Measurements from ENCODE around the gene OR4D11. TPM values are rescaled to one million over a fixed set of nuclear protein-coding genes. Genes with fewer than 3 reads are reported as not detected.
"Not testable (repeated sequence)": the region's sequence is repeated elsewhere in the genome, so short reads cannot be mapped to it uniquely, and the experiment has no call there.

Gene OR4D11
- total RNA-seq, 1 donor: not detected

DNA sequence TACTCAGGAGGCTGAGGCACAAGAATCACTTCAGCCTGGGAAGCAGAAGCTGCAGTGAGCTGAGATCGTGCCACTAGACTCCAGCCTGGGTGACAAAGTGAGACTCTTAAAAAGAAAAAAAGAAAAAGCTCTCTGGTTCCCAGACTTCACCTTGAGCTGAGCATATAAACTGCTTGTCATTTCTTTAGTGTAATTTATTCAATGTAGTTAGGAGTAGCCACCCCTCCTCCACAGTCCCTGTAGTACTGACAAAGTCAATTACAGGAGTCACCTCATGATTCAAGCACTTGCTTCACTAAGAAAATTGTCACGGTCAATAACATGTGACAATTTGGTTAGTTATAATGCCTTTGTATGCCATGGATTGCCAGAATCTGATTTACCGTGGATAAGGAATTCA, 23.0 kb upstream of the OR4D11 start:
- no peak for DNase-seq (ENCODE audit: low read depth)
- no peak overlapping the region for H3K4me3 ChIP-seq (ENCODE audit: low read depth, low read length)
- TF ChIP-seq, protein P1, sequence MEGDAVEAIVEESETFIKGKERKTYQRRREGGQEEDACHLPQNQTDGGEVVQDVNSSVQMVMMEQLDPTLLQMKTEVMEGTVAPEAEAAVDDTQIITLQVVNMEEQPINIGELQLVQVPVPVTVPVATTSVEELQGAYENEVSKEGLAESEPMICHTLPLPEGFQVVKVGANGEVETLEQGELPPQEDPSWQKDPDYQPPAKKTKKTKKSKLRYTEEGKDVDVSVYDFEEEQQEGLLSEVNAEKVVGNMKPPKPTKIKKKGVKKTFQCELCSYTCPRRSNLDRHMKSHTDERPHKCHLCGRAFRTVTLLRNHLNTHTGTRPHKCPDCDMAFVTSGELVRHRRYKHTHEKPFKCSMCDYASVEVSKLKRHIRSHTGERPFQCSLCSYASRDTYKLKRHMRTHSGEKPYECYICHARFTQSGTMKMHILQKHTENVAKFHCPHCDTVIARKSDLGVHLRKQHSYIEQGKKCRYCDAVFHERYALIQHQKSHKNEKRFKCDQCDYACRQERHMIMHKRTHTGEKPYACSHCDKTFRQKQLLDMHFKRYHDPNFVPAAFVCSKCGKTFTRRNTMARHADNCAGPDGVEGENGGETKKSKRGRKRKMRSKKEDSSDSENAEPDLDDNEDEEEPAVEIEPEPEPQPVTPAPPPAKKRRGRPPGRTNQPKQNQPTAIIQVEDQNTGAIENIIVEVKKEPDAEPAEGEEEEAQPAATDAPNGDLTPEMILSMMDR (IDR thresholded peaks at IDR 0.05; ENCODE audit: insufficient read depth, low read depth, low read length): no peak

DNA sequence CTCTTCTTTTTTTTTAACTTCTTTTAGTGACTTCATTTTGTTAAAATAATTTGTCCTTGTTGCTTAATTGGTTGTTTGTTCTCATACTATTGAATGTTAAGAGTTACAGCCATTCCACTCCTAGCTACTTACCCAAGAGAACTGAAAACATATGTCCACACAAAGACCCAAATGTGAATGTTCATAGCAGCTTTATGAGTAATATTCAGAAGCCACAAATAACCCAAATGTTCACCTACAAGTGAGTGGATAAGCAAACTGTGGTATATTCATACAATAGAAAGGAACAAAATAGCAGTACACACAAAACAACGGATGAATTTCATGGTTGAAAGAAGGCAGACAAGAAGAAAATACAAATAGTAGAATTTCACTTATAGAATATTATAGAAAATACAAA, 1.4 kb upstream of the OR4D11 start:
- DNase-seq (ENCODE audit: low read depth): no peak
- TF ChIP-seq, protein P1 (IDR thresholded peaks at IDR 0.05; ENCODE audit: insufficient read depth, low read depth, low read length): no peak
- no peak overlapping the region for H3K4me3 ChIP-seq (ENCODE audit: low read depth, low read length)

DNA sequence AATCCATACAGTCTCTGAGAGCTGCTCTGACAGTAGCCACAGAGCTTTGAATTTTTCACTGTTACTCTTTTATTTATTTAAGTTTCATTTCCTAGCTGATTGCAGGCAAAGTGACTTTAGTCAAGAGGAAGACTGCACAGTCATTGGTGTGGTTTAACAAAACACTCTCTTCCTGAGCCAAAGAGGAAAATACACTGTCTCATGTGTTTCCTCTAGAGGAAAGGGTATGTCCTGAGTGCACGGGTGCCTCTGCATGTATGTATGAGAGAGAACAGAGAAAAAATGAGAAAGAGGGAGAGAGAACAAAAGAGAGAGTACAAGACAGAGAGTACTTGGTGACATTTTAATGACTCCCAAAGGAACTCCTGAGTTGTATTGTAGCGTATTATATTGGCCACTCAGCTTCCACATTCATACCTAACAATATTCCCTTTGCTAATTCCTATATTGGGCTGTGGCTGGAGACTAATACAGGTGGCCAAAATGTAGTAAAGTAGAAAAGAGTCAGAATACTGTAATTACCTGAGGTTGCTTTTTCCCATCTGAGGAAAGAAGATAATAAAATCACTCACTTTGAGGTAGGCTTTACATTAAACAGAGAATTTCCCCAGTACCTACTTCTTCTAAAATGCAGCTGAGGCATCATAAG, 7.7 kb downstream of the OR4D11 start, which contains the start of gene OR4D9:
Gene OR4D9, plus strand, starts transcription at position 599 of the 649 bp plus-strand sequence. CDS start 3,374 bp downstream, outside the sequence.
- DNase-seq (ENCODE audit: low read depth): no peak
- TF ChIP-seq, protein P1 (IDR thresholded peaks at IDR 0.05; ENCODE audit: insufficient read depth, low read depth, low read length): no peak
- H3K4me3 ChIP-seq (ENCODE audit: low read depth, low read length): no peak within 1 kb of the TSS

DNA sequence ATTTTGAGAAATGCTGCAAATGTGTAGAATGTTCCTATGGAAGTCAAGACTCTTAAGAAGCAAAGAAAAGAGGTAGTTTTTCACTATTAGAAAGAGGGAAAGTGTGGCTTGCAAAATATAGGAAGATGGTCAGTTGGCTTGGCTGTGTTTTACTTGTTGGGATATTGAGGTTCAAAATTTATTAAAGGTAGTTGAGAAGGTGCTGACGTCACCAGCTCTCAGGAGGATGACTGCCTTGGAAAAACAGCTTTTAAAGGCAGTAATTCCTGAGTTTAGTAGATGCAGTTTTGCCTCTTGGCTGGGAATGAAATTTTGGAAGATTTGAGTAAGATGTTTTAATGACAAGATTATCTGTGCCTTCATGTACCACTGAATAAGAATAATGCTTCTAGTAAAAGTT, 8.3 kb downstream of the OR4D11 start:
- H3K4me3 ChIP-seq (ENCODE audit: low read depth, low read length): no peak overlapping the region
- DNase-seq (ENCODE audit: low read depth): no peak
- TF ChIP-seq, protein P1 (IDR thresholded peaks at IDR 0.05; ENCODE audit: insufficient read depth, low read depth, low read length): no peak

DNA sequence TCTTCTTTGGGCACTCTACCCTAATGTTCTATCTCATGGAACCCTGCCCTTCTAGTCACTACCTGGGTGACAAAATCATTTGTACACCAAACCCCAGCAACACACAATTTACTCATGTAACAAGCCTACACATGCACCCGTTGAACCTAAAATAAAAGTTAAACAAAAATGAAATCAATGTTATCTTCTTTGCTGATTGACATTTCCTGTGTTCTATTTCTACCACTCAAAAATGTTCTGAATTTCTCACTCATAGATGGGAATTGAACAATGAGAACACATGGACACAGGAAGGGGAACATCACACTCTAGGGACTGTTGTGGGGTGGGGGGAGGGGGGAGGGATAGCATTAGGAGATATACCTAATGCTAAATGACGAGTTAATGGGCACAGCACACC, 16.8 kb downstream of the OR4D11 start:
- not testable (repeated sequence) for H3K4me3 ChIP-seq (ENCODE audit: low read depth, low read length); DNase-seq (ENCODE audit: low read depth)

DNA sequence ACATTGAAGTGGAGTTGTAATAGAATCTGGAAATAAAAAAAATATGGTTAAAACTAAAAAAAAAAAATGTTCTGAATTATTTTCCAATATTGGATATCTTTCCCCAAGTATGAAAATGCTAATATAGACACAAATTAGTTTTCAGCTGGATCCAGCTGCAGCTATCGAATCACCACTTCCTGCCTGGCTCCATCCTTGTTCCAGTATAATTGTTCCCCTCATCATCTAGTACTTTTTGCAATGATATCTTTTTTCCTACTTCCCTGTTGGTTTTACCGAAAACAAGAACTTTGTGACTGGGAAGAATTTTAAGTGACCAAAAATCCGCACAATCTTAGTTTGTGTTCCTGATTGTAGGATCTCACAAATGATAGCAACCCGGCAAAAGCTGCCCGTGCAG, 17.4 kb downstream of the OR4D11 start:
- TF ChIP-seq, protein P1 (IDR thresholded peaks at IDR 0.05; ENCODE audit: insufficient read depth, low read depth, low read length): no peak
- H3K4me3 ChIP-seq (ENCODE audit: low read depth, low read length): no peak overlapping the region
- no peak for DNase-seq (ENCODE audit: low read depth)

DNA sequence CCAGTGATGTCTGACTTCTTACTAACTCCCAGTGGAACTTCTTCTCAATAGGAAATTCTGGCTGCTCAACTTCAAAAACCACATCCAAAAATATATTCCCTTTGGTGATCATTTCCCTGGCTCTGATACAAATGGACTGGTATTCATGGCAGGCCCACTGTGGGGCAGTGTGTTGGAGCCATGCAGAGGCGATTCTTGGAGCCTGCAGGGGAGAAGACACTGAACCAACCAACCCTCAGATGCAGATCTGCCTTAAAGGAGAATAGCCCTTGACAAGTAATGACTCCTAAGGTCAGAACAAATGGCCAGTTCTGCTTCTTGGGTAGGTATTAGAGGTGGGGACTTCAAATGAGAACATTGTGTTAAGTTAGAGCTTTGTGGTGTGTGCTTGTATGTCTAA, 20.2 kb downstream of the OR4D11 start:
- TF ChIP-seq, protein P1 (IDR thresholded peaks at IDR 0.05; ENCODE audit: insufficient read depth, low read depth, low read length): no peak
- DNase-seq (ENCODE audit: low read depth): no peak
- no peak overlapping the region for H3K4me3 ChIP-seq (ENCODE audit: low read depth, low read length)

All from fibroblast of villous mesenchyme (primary cell).